Kidney glomerular epithelial cell (primary cell): ENCODE results near the gene LRRC55.

Experiments
- DNase-seq: peaks from one replicate; lab custom pipeline; 2025; lab: John Stamatoyannopoulos, UW

Gene LRRC55

GRCh38 chr11:57237204-57237681 is 55.5 kb downstream of the LRRC55 start, which contains the start of gene APLNR:
Gene APLNR (minus strand): TSS chr11:57237250. CDS start chr11:57237004, 246 bp downstream.
- DNase-seq: no peak

DNA sequence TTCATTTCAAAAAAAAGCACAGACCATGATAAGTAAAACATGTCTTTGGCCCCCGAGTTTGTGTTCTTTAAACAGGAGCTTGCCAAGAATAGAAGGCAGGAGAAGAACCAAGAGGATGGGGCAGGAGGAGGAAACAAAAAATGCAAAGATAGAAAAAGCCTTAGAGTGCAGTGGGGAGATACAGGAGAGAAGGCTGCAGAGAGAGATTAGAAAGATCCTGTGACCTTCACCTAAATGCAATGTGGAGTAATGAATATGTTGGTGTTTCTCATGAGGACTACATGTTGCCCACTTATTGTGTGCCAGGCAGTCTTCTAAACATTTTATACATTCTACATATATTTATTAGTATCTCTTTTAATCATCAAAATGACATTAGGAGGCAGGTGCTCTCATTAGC is 57.6 kb downstream of the LRRC55 start:
- DNase-seq: no peak

- DNase-seq: no peak
Measured at GRCh38 chr11:57240007-57240406, 58.3 kb downstream of the LRRC55 start.

DNA sequence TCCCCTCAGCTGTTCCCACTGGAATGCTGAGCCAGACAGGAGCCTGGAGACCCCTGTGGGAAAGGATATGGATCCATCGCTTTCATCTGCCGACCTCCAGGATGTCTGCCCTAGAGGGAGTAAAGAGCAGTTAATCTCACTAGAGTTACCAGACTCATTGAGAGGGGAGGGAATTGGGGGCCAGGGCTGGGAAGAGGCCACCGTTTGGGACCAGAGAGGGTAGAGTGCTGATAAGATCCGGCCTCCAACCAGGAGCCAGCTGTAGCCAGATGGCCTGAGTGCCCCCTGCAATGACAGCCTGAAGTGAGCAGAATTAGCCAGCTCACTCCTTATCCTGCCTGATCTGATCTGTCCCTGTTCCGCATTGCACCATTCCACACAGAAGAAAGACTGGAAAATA is 59.0 kb downstream of the LRRC55 start:
- DNase-seq: no peak
